Ascending aorta (tissue), 2 donors: ENCODE measurements around the gene USP22. TPM values are rescaled to one million over a fixed set of nuclear protein-coding genes. Genes with fewer than 3 reads are reported as not detected.
A peak's percentile ranks its signal among the peaks of the same experiment; 100 is the strongest.

Experiments
- DNase-seq, 2 donors: peaks; one replicate each; pipeline ENCODE4 v3.0.0-alpha.2; 2019; ENCODE audit warnings: low spot score in 2 of 2
- H3K27ac ChIP-seq, 2 donors: fragments of 200-600 bp; sonication (generic); one replicate each; pipeline ENCODE4 v1.5.1; 2016 to 2017; ENCODE audit warnings: mild to moderate bottlenecking in 1 of 2
- H3K27me3 ChIP-seq: fragments of 200-600 bp; sonication (generic); one replicate; pipeline ENCODE4 v1.5.1; 2017
- H3K36me3 ChIP-seq, 2 donors: fragments of 200-600 bp; sonication (generic); one replicate each; pipeline ENCODE4 v1.5.1; 2016
- H3K4me1 ChIP-seq, 2 donors: fragments of 200-600 bp; sonication (generic); one replicate each; pipeline ENCODE4 v1.5.1; 2016 to 2017; ENCODE audit warnings: mild to moderate bottlenecking in 1 of 2
- H3K4me3 ChIP-seq, 2 donors: fragments of 200-600 bp; sonication (generic); one replicate each; pipeline ENCODE4 v1.5.1; 2016 to 2017; ENCODE audit warnings: mild to moderate bottlenecking in 1 of 2
- H3K9me3 ChIP-seq, 2 donors: fragments of 200-600 bp; sonication (generic); one replicate each; pipeline ENCODE4 v1.5.1; 2016
- CTCF ChIP-seq, 3 experiments: fragments of 200-600 bp in 2 of 3; fragments of 450-650 bp in 1 of 3; sonication (generic) in 2 of 3; IDR thresholded peaks; one replicate each; pipeline ENCODE4 v1.5.1; 2016 to 2019; ENCODE audit warnings: antibody characterized with exemption in 3 of 3, mild to moderate bottlenecking in 1 of 3, moderate library complexity in 1 of 3
- intact Hi-C: fragments of 100-400 bp; cut with DNase I; formaldehyde crosslinking; loops from one replicate; pipeline ENCODE4 v1.15.1; 2023
- total RNA-seq: library from RNA; depleted of rRNA; stranded (reverse); fragments of >200 nt; gene quantifications from one replicate; pipeline ENCODE4 v1.1.0, GENCODE V29; 2016

Gene USP22
- total RNA-seq, 1 donor from 2014 or later, result 170 TPM

GRCh38 chr17:21024024-21024423, 18.8 kb downstream of the USP22 start:
- Histone ChIP-seq H3K4me1 (peaks cover 3 to 4% of the 10 kb centered on the region in 2 donors), H3K27ac (peak overlapping the region in 1 of 2 donors; percentile 25)
- intact Hi-C loops, result no loop called here

GRCh38 chr17:21021208-21021803, 21.5 kb downstream of the USP22 start:
- peaks cover 56 to 71% of the 10 kb centered on the region in 2 donors for H3K36me3 ChIP-seq
- H3K4me3 ChIP-seq, result no peak overlapping the region
- DNase-seq, result peak in 1 of 2 donors; percentile 16
- no peaks in the 10 kb centered on the region for H3K9me3 ChIP-seq
- TF ChIP-seq CTCF (IDR thresholded peaks at IDR 0.05), result no peak
- no peaks in the 10 kb centered on the region for H3K27me3 ChIP-seq
- peaks cover 3 to 4% of the 10 kb centered on the region in 2 donors for H3K4me1 ChIP-seq
- intact Hi-C loops, result no loop called here
- H3K27ac ChIP-seq, result no peak overlapping the region

More at GRCh38 chr17:21024024-21024423, 18.8 kb downstream of the USP22 start:
- Histone ChIP-seq H3K36me3 (peaks cover 46 to 66% of the 10 kb centered on the region in 2 donors), H3K4me3 (no peak overlapping the region), H3K27me3 (no peaks in the 10 kb centered on the region), H3K9me3 (no peaks in the 10 kb centered on the region)
- no peak for TF ChIP-seq CTCF (IDR thresholded peaks at IDR 0.05)
- DNase-seq, result no peak

- peaks cover 56 to 71% of the 10 kb centered on the region in 2 donors for H3K36me3 ChIP-seq
- intact Hi-C loops, result loop anchor here (1.0 kb wide), 1 partner anchor 23 kb away; the partner anchor contains the start of gene USP22
- peak in 1 of 2 donors; percentile 46 for DNase-seq
Observed at GRCh38 chr17:21020622-21021021, 22.2 kb downstream of the USP22 start.

GRCh38 chr17:21019976-21020586, 22.7 kb downstream of the USP22 start:
- H3K9me3 ChIP-seq, result no peaks in the 10 kb centered on the region
- peak in 2 of 3 experiments; percentile 33 to 52 for TF ChIP-seq CTCF (IDR thresholded peaks at IDR 0.05)
- H3K36me3 ChIP-seq, result peaks cover 57 to 72% of the 10 kb centered on the region in 2 donors
- H3K27me3 ChIP-seq, result no peaks in the 10 kb centered on the region
- no peak overlapping the region for H3K27ac ChIP-seq
- intact Hi-C loops, result loop anchor here (1.0 kb wide), 1 partner anchor 23 kb away; the partner anchor contains the start of gene USP22
- H3K4me1 ChIP-seq, result peaks cover 3 to 4% of the 10 kb centered on the region in 2 donors
- H3K4me3 ChIP-seq, result no peak overlapping the region
- no peak for DNase-seq

More at GRCh38 chr17:21020622-21021021, 22.2 kb downstream of the USP22 start:
- Histone ChIP-seq H3K9me3 (no peaks in the 10 kb centered on the region), H3K4me3 (no peak overlapping the region), H3K4me1 (peaks cover 3 to 4% of the 10 kb centered on the region in 2 donors), H3K27me3 (no peaks in the 10 kb centered on the region), H3K27ac (no peak overlapping the region)
- no peak for TF ChIP-seq CTCF (IDR thresholded peaks at IDR 0.05)

GRCh38 chr17:21018894-21019293, 23.9 kb downstream of the USP22 start:
- H3K9me3 ChIP-seq, result no peaks in the 10 kb centered on the region
- peaks cover 67 to 79% of the 10 kb centered on the region in 2 donors for H3K36me3 ChIP-seq
- DNase-seq, result no peak
- peaks cover 2 to 3% of the 10 kb centered on the region in 2 donors for H3K4me1 ChIP-seq
- no peak for TF ChIP-seq CTCF (IDR thresholded peaks at IDR 0.05)
- no peak overlapping the region for H3K4me3 ChIP-seq
- H3K27me3 ChIP-seq, result no peaks in the 10 kb centered on the region
- intact Hi-C loops, result no loop called here
- no peak overlapping the region for H3K27ac ChIP-seq
